GM12878 (cell line): ENCODE data around the gene PREX1. TPM values are rescaled to one million over a fixed set of nuclear protein-coding genes. Genes with fewer than 3 reads are reported as not detected.

ENCODE experiments used
- ASH2L ChIP-seq: fragments of 300-600, 200-600 bp; sonication (generic); IDR thresholded peaks from 2 replicates; pipeline ENCODE4 v1.6.1; 2017; ENCODE audit warnings: low read depth, mild to moderate bottlenecking, borderline replicate concordance
- FOXM1 ChIP-seq: IDR thresholded peaks from 2 replicates; pipeline ENCODE4 v1.6.1; 2012; ENCODE audit warnings: low read depth, mild to moderate bottlenecking, inconsistent platforms, low read length, moderate library complexity
- MTA2 ChIP-seq: fragments of 450-650 bp; IDR thresholded peaks from 2 replicates; pipeline ENCODE4 v1.6.1; 2016; ENCODE audit warnings: low read depth, mild to moderate bottlenecking, moderate library complexity
- POLR2A ChIP-seq: IDR thresholded peaks from 2 replicates; pipeline ENCODE4 v1.6.1; 2011; ENCODE audit warnings: low read depth, mild to moderate bottlenecking, low read length
- SPI1 ChIP-seq: IDR thresholded peaks from 2 replicates; pipeline ENCODE4 v1.6.1; 2011; ENCODE audit warnings: low read depth, mild to moderate bottlenecking, low read length, moderate library complexity, borderline replicate concordance; ENCODE audit not compliant: insufficient read depth
- polyA plus RNA-seq, 11 experiments: library from polyadenylated mRNA; depleted of rRNA in 4 of 11; unstranded in 6 of 11; stranded (reverse) in 5 of 11; fragments of >200 nt; fragmentation: Nextera tagmentation in 4 of 11; fragmentation: Illumina TruSeq in 1 of 11; extraction: Ambion mirVana in 4 of 11; extraction: Trizol in 1 of 11; gene quantifications; 1 replicate in 1 of 11; 2 replicates in 10 of 11; pipeline versions ENCODE4 v1.2.1 to v1.2.3, GENCODE V29; 2011 to 2016; ENCODE audit warnings: inconsistent platforms in 2 of 11, missing spikeins in 2 of 11, low read depth in 1 of 11
- total RNA-seq, 4 experiments: library from RNA; depleted of rRNA in 3 of 4; stranded (reverse); fragments of >200 nt in 3 of 4; fragmentation: Illumina TruSeq in 1 of 4; extraction: Trizol in 1 of 4; gene quantifications; 2 replicates each; pipeline versions ENCODE4 v1.2.1 to v1.2.3, GENCODE V29; 2013 to 2021
- TF ChIP-seq, protein P1 (sequence below): fragments of 450-650 bp; IDR thresholded peaks from 2 replicates; pipeline ENCODE4 v1.6.1; 2016; ENCODE audit warnings: mild to moderate bottlenecking, moderate library complexity, borderline replicate concordance
- TF ChIP-seq, protein P2 (sequence below): IDR thresholded peaks from 2 replicates; pipeline ENCODE4 v1.6.1; 2011; ENCODE audit warnings: low read depth, low read length, improper control_type of control experiment, borderline replicate concordance

PREX1 gene
- total and polyA plus RNA-seq, 10 of the 15 experiments (the other 5 are each of a cell fraction or from before 2014, with no cell fraction given) = 2.6 to 114 (median 38.9) TPM

DNA sequence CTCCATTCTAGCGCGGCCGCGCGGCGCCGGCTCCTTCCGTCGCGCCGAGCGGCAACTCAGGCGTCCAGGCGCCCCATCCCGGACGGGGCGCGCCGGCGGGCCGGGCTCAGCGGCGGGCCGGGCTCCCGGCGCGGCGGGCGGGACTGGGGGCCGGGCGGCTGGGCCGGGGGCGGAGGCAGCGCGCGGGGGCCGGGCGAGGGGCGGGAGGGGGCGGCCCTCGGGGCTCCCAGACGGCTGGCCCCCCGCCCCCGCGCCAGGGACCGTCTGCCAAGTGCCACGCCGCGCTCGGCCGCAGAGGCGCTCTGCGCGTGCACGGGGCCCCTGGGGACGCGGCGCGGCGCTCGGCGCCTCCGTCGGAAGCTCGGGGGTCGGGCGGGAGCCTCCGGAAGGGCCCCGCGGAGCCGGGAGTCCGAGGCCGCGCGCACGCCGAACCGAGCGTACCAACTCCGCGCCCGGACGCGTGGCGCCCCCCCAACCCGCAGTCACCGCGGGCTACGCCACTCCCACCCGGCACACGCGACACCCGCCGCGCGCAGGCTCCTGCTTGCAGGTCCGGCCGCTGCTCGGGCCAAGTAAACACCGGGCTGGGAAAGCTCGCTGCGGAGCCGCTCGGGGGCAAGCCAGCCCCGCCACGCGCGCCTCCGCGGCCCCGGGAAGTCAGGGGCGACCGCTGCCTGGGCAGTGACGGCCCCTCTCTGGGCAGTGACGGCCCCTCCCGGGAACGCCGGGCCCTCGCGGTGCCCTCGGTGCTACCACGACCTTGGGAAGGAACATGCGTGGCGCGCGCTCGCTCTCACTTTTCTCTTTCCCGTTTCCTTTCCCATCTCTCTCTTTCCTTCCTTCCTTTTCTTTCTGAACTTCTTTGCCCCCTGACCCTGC, at the start of gene PREX1 (continued):
- TF ChIP-seq, protein P1, sequence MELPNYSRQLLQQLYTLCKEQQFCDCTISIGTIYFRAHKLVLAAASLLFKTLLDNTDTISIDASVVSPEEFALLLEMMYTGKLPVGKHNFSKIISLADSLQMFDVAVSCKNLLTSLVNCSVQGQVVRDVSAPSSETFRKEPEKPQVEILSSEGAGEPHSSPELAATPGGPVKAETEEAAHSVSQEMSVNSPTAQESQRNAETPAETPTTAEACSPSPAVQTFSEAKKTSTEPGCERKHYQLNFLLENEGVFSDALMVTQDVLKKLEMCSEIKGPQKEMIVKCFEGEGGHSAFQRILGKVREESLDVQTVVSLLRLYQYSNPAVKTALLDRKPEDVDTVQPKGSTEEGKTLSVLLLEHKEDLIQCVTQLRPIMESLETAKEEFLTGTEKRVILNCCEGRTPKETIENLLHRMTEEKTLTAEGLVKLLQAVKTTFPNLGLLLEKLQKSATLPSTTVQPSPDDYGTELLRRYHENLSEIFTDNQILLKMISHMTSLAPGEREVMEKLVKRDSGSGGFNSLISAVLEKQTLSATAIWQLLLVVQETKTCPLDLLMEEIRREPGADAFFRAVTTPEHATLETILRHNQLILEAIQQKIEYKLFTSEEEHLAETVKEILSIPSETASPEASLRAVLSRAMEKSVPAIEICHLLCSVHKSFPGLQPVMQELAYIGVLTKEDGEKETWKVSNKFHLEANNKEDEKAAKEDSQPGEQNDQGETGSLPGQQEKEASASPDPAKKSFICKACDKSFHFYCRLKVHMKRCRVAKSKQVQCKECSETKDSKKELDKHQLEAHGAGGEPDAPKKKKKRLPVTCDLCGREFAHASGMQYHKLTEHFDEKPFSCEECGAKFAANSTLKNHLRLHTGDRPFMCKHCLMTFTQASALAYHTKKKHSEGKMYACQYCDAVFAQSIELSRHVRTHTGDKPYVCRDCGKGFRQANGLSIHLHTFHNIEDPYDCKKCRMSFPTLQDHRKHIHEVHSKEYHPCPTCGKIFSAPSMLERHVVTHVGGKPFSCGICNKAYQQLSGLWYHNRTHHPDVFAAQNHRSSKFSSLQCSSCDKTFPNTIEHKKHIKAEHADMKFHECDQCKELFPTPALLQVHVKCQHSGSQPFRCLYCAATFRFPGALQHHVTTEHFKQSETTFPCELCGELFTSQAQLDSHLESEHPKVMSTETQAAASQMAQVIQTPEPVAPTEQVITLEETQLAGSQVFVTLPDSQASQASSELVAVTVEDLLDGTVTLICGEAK = no peak
- TF ChIP-seq POLR2A (peak; percentile 74), MTA2 (no peak), FOXM1 (no peak), ASH2L (no peak; the same call in 1 of the 2 replicates), SPI1 (no peak)
- TF ChIP-seq, protein P2, sequence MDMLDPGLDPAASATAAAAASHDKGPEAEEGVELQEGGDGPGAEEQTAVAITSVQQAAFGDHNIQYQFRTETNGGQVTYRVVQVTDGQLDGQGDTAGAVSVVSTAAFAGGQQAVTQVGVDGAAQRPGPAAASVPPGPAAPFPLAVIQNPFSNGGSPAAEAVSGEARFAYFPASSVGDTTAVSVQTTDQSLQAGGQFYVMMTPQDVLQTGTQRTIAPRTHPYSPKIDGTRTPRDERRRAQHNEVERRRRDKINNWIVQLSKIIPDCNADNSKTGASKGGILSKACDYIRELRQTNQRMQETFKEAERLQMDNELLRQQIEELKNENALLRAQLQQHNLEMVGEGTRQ = no peak
- TF ChIP-seq, all 136 proteins: peak for 39
